Bronchial smooth muscle cell (primary cell): ENCODE measurements around the gene GABPA. TPM values are rescaled to one million over a fixed set of nuclear protein-coding genes. Genes with fewer than 3 reads are reported as not detected.

Experiments used
- total RNA-seq: library from RNA; depleted of rRNA; stranded (reverse); fragments of >200 nt; gene quantifications from 2 replicates; pipeline ENCODE4 v1.2.1, GENCODE V29; 2014

The GABPA gene
- total RNA-seq = 17.9 and 25.2 TPM in 2 replicates

GRCh38 chr21:25734904-25735645 lies at the start of gene GABPA, which contains the start of gene ATP5PF:
GABPA (plus strand) TSS chr21:25734972; CDS start chr21:25741599, 6,627 bp downstream.
ATP5PF (minus strand) TSS chr21:25734904; CDS start chr21:25729794, 5,110 bp downstream.

Other genes starting within 250 kb of the GABPA start
- gene MRPL39, start 127.5 kb upstream of the GABPA start, total RNA-seq = 25.0 and 26.0 TPM in 2 replicates
- gene JAM2, start 95.7 kb upstream of the GABPA start, total RNA-seq = 0.69 and 1.4 TPM in 2 replicates
- gene ATP5PF, start 68 bp upstream of the GABPA start, total RNA-seq = 31.3 and 52.0 TPM in 2 replicates